ENCODE data around the gene ECPAS.

DNA sequence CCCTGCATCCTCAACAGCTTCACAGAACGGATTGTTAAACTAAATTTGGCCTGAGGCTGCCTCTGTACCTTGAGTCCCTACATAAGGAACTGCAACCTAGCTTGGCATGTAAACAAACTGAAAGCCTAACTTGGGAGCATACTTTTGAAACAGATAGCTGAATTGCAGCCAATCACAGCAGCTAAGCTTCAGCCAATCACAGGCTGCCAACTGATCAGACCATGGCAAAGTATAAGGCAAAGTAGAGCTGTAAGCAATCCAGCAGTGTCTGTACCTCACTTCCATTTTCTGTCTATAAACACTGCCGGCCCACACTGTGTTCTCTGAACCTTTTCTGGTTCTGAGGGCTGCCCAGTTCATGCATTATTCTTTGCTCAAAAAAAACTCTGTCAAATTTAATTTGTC lies 31.9 kb upstream of the ECPAS start:
- TF ChIP-seq EP300 (IDR thresholded peaks at IDR 0.05): no peak
- TF ChIP-seq, protein P1, sequence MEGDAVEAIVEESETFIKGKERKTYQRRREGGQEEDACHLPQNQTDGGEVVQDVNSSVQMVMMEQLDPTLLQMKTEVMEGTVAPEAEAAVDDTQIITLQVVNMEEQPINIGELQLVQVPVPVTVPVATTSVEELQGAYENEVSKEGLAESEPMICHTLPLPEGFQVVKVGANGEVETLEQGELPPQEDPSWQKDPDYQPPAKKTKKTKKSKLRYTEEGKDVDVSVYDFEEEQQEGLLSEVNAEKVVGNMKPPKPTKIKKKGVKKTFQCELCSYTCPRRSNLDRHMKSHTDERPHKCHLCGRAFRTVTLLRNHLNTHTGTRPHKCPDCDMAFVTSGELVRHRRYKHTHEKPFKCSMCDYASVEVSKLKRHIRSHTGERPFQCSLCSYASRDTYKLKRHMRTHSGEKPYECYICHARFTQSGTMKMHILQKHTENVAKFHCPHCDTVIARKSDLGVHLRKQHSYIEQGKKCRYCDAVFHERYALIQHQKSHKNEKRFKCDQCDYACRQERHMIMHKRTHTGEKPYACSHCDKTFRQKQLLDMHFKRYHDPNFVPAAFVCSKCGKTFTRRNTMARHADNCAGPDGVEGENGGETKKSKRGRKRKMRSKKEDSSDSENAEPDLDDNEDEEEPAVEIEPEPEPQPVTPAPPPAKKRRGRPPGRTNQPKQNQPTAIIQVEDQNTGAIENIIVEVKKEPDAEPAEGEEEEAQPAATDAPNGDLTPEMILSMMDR (IDR thresholded peaks at IDR 0.05): no peak
